Measurements from ENCODE around the gene MMRN2. TPM values are rescaled to one million over a fixed set of nuclear protein-coding genes. Genes with fewer than 3 reads are reported as not detected.

MMRN2 gene
- total and polyA plus RNA-seq, 2 of the 8 experiments (the other 6 are each of a cell fraction or from before 2014, with no cell fraction given) = 1.2 TPM

- TF ChIP-seq CHD7 (IDR thresholded peaks at IDR 0.05; ENCODE audit: insufficient replicate concordance, low read length) = no peak
- TF ChIP-seq HDAC6 (IDR thresholded peaks at IDR 0.05; ENCODE audit: low read depth, low read length) = no peak
These were observed 21.9 kb upstream of the MMRN2 start (continued) for GRCh38 chr10:86979296-86979818.
